Central memory CD8-positive, alpha-beta T cell (primary cell): Measurements from ENCODE around the gene IL36A.

Source experiments
- ATAC-seq: fragments of 150-1000 bp; cut with Tn5 transposase; replicated peaks from 2 replicates; pipeline ENCODE4 v1.10.0; 2022; ENCODE audit warnings: mild to moderate bottlenecking, moderate FRiP score, moderate number of reproducible peaks; ENCODE audit not compliant: poor library complexity, severe bottlenecking; ENCODE audit errors: extremely low read depth
- DNase-seq, 2 donors: peaks; one replicate each; pipeline ENCODE4 v3.0.0; 2021; ENCODE audit warnings: low spot score in 2 of 2
- H3K27ac Mint-ChIP-seq: one replicate; pipeline ENCODE4 v1.8.0; 2022; ENCODE audit warnings: low read depth, mild to moderate bottlenecking, moderate library complexity, mixed read lengths
- H3K27me3 Mint-ChIP-seq: one replicate; pipeline ENCODE4 v1.8.0; 2022; ENCODE audit warnings: mixed read lengths
- H3K36me3 Mint-ChIP-seq: one replicate; pipeline ENCODE4 v1.8.0; 2022; ENCODE audit warnings: mild to moderate bottlenecking, moderate library complexity, mixed read lengths; ENCODE audit not compliant: insufficient read depth
- H3K4me1 Mint-ChIP-seq: one replicate; pipeline ENCODE4 v1.8.0; 2022; ENCODE audit warnings: mixed read lengths
- H3K4me3 Mint-ChIP-seq: one replicate; pipeline ENCODE4 v1.8.0; 2022; ENCODE audit warnings: mild to moderate bottlenecking, moderate library complexity, mixed read lengths
- H3K9me3 Mint-ChIP-seq: one replicate; pipeline ENCODE4 v1.8.0; 2022; ENCODE audit warnings: mixed read lengths

The IL36A gene

GRCh38 chr2:112980537-112980936 is 24.7 kb upstream of the IL36A start:
- Mint-ChIP-seq H3K27me3 (peaks cover 16% of the 10 kb centered on the region), H3K36me3 (no peaks in the 10 kb centered on the region), H3K27ac (no peak overlapping the region), H3K4me1 (no peaks in the 10 kb centered on the region), H3K9me3 (no peaks in the 10 kb centered on the region), H3K4me3 (no peak overlapping the region)
- no peak for ATAC-seq
- no peak for DNase-seq

GRCh38 chr2:112985090-112985489 is 20.2 kb upstream of the IL36A start:
- no peak overlapping the region for H3K4me3 Mint-ChIP-seq
- H3K27ac Mint-ChIP-seq, result no peak overlapping the region
- peak; percentile 94 for ATAC-seq

GRCh38 chr2:112989611-112990010 is 15.6 kb upstream of the IL36A start:
- no peaks in the 10 kb centered on the region for H3K4me1 Mint-ChIP-seq
- no peak overlapping the region for H3K27ac Mint-ChIP-seq
- peaks cover 22% of the 10 kb centered on the region for H3K27me3 Mint-ChIP-seq
- H3K9me3 Mint-ChIP-seq, result peaks cover 9% of the 10 kb centered on the region
- no peaks in the 10 kb centered on the region for H3K36me3 Mint-ChIP-seq
- no peak overlapping the region for H3K4me3 Mint-ChIP-seq
- no peak for ATAC-seq
- DNase-seq, result no peak

More at GRCh38 chr2:112985090-112985489, 20.2 kb upstream of the IL36A start:
- Mint-ChIP-seq H3K36me3 (no peaks in the 10 kb centered on the region), H3K27me3 (no peaks in the 10 kb centered on the region), H3K4me1 (no peaks in the 10 kb centered on the region), H3K9me3 (no peaks in the 10 kb centered on the region)
- peak in 1 of 2 donors; percentile 14 for DNase-seq

- no peak overlapping the region for H3K4me3 Mint-ChIP-seq
- peaks cover 22% of the 10 kb centered on the region for H3K27me3 Mint-ChIP-seq
- DNase-seq (no peak), ATAC-seq (no peak)
- no peak overlapping the region for H3K27ac Mint-ChIP-seq
- peaks cover 15% of the 10 kb centered on the region for H3K9me3 Mint-ChIP-seq
- peaks cover 4% of the 10 kb centered on the region for H3K36me3 Mint-ChIP-seq
- peaks cover 23% of the 10 kb centered on the region for H3K4me1 Mint-ChIP-seq
These were observed 11.4 kb upstream of the IL36A start for GRCh38 chr2:112993831-112994230.

GRCh38 chr2:112994648-112995047 is 10.6 kb upstream of the IL36A start:
- H3K27me3 Mint-ChIP-seq, result peaks cover 22% of the 10 kb centered on the region
- H3K27ac Mint-ChIP-seq, result no peak overlapping the region
- no peak for DNase-seq
- no peak overlapping the region for H3K4me3 Mint-ChIP-seq
- H3K36me3 Mint-ChIP-seq, result peaks cover 4% of the 10 kb centered on the region
- ATAC-seq, result no peak
- H3K9me3 Mint-ChIP-seq, result peaks cover 19% of the 10 kb centered on the region
- H3K4me1 Mint-ChIP-seq, result peaks cover 23% of the 10 kb centered on the region

GRCh38 chr2:112995346-112995920 is 9.8 kb upstream of the IL36A start:
- H3K27me3 Mint-ChIP-seq, result peaks cover 22% of the 10 kb centered on the region
- no peak for ATAC-seq
- peak overlapping the region; percentile 67 for H3K4me3 Mint-ChIP-seq
- H3K27ac Mint-ChIP-seq, result peak overlapping the region; percentile 74
- H3K36me3 Mint-ChIP-seq, result peaks cover 4% of the 10 kb centered on the region
- peaks cover 23% of the 10 kb centered on the region for H3K4me1 Mint-ChIP-seq
- no peak for DNase-seq
- H3K9me3 Mint-ChIP-seq, result peaks cover 20% of the 10 kb centered on the region

- Mint-ChIP-seq H3K27ac (peak overlapping the region; percentile 61), H3K9me3 (peaks cover 32% of the 10 kb centered on the region), H3K27me3 (peaks cover 28% of the 10 kb centered on the region), H3K4me3 (peak overlapping the region; percentile 67), H3K36me3 (peaks cover 5% of the 10 kb centered on the region), H3K4me1 (peaks cover 23% of the 10 kb centered on the region)
- peak; percentile 96 for ATAC-seq
- peak; percentile 31 to 63 for DNase-seq
These were observed 8.6 kb upstream of the IL36A start for GRCh38 chr2:112996635-112997034.

GRCh38 chr2:112997151-112997550 is 8.1 kb upstream of the IL36A start:
- Mint-ChIP-seq H3K36me3 (peaks cover 5% of the 10 kb centered on the region), H3K27ac (peak overlapping the region; percentile 61), H3K27me3 (peaks cover 28% of the 10 kb centered on the region), H3K4me1 (peaks cover 23% of the 10 kb centered on the region), H3K9me3 (peaks cover 29% of the 10 kb centered on the region), H3K4me3 (no peak overlapping the region)
- DNase-seq, result no peak
- no peak for ATAC-seq

GRCh38 chr2:113000436-113000835 is 4.8 kb upstream of the IL36A start:
- Mint-ChIP-seq H3K27ac (no peak overlapping the region), H3K9me3 (peaks cover 23% of the 10 kb centered on the region), H3K27me3 (peaks cover 19% of the 10 kb centered on the region), H3K36me3 (peaks cover 5% of the 10 kb centered on the region), H3K4me1 (peaks cover 19% of the 10 kb centered on the region), H3K4me3 (no peak overlapping the region)
- no peak for DNase-seq
- no peak for ATAC-seq

- ATAC-seq (no peak), DNase-seq (no peak)
- Mint-ChIP-seq H3K36me3 (peaks cover 1% of the 10 kb centered on the region), H3K4me3 (no peak overlapping the region), H3K27me3 (peaks cover 19% of the 10 kb centered on the region), H3K27ac (no peak overlapping the region), H3K9me3 (peaks cover 23% of the 10 kb centered on the region), H3K4me1 (no peaks in the 10 kb centered on the region)
These were observed 2.6 kb upstream of the IL36A start for GRCh38 chr2:113002677-113003076.

GRCh38 chr2:113007250-113007649 is 2.0 kb downstream of the IL36A start:
- Mint-ChIP-seq H3K36me3 (no peaks in the 10 kb centered on the region), H3K9me3 (no peaks in the 10 kb centered on the region), H3K27me3 (peaks cover 28% of the 10 kb centered on the region), H3K4me3 (no peak overlapping the region), H3K4me1 (no peaks in the 10 kb centered on the region), H3K27ac (no peak overlapping the region)
- DNase-seq (no peak), ATAC-seq (no peak)

- no peak for DNase-seq
- Mint-ChIP-seq H3K9me3 (no peaks in the 10 kb centered on the region), H3K4me3 (no peak overlapping the region), H3K4me1 (no peaks in the 10 kb centered on the region), H3K36me3 (peaks cover 2% of the 10 kb centered on the region), H3K27me3 (peaks cover 40% of the 10 kb centered on the region), H3K27ac (no peak overlapping the region)
- no peak for ATAC-seq
These were observed 4.4 kb downstream of the IL36A start for GRCh38 chr2:113009622-113010021.

- Mint-ChIP-seq H3K9me3 (no peaks in the 10 kb centered on the region), H3K4me3 (no peak overlapping the region), H3K27me3 (peaks cover 44% of the 10 kb centered on the region), H3K27ac (no peak overlapping the region), H3K4me1 (no peaks in the 10 kb centered on the region), H3K36me3 (peaks cover 2% of the 10 kb centered on the region)
- ATAC-seq, result no peak
- no peak for DNase-seq
These were observed 4.8 kb downstream of the IL36A start for GRCh38 chr2:113010088-113010487.
